GM12878 (cell line): Measurements from ENCODE around the gene USP28. TPM values are rescaled to one million over a fixed set of nuclear protein-coding genes. Genes with fewer than 3 reads are reported as not detected.

Experiments used
- ATAC-seq: fragments of 200-7000 bp; cut with Tn5 transposase; 3 replicates; pipeline ENCODE4 v1.9.1; 2020; ENCODE audit warnings: mild to moderate bottlenecking, moderate library complexity
- BruUV-seq: library from RNA; stranded (reverse); fragments of 400-500 nt; replicated peaks from 2 replicates; lab custom pipeline; 2021; lab: Mats Ljungman, UMichigan
- CTCF ChIA-PET: fragments of 300-600 bp; sonication (Branson Sonifier 250); formaldehyde crosslinking; extraction: SDS; loops from one replicate; lab custom pipeline; 2021; ENCODE audit warnings: inconsistent platforms; lab: Yijun Ruan, JAX
- POLR2A ChIA-PET: fragments of 350-600 bp; formaldehyde crosslinking; extraction: SDS; loops from one replicate; lab custom pipeline; 2021; ENCODE audit warnings: inconsistent platforms; lab: Charles Lee
- RAD21 ChIA-PET: fragments of 300-600 bp; sonication (Branson Sonifier 250); formaldehyde crosslinking; loops from one replicate; lab custom pipeline; 2023; ENCODE audit warnings: antibody characterized with exemption; ENCODE audit not compliant: unreplicated experiment; lab: Charles Lee
- SMC1A ChIA-PET: fragments of 300-600 bp; sonication (Branson Sonifier 250); formaldehyde crosslinking; loops from one replicate; lab custom pipeline; 2023; ENCODE audit not compliant: unreplicated experiment, uncharacterized antibody; lab: Charles Lee
- DNase-seq: peaks from one replicate; pipeline ENCODE4 v3.0.0-alpha.2; 2011; ENCODE audit warnings: low read depth, low spot score
- FAIRE-seq: peaks from 3 replicates; lab custom pipeline; 2011; peaks lifted over from hg19 to GRCh38; lab: Jason Lieb, UNC
- H2AFZ ChIP-seq: 2 replicates; pipeline ENCODE4 v1.6.0; 2011; ENCODE audit warnings: low read depth, low read length, control low read depth; ENCODE audit not compliant: control insufficient read depth
- H3K27ac ChIP-seq: 2 replicates; pipeline ENCODE4 v1.5.1; 2011; ENCODE audit warnings: control low read depth; ENCODE audit not compliant: control insufficient read depth, insufficient read depth
- H3K27me3 ChIP-seq, 2 experiments: replicated peaks in 1 of 2; 2 replicates each; pipeline versions ENCODE4 v1.6.0 to v1.6.1; 2011; ENCODE audit warnings: low read length in 1 of 2; ENCODE audit not compliant: control insufficient read depth in 2 of 2, insufficient read depth in 2 of 2
- H3K36me3 ChIP-seq, 2 experiments: 2 replicates each; pipeline ENCODE4 v1.5.1; 2011; ENCODE audit warnings: low read length in 1 of 2; ENCODE audit not compliant: control insufficient read depth in 2 of 2, insufficient read depth in 2 of 2
- H3K4me1 ChIP-seq: 2 replicates; pipeline ENCODE4 v1.6.1; 2011; ENCODE audit warnings: mild to moderate bottlenecking, low read length, moderate library complexity, mixed read lengths; ENCODE audit not compliant: control insufficient read depth, insufficient read depth
- H3K4me2 ChIP-seq: 2 replicates; pipeline ENCODE4 v1.6.0; 2011; ENCODE audit warnings: control low read depth; ENCODE audit not compliant: control insufficient read depth, insufficient read depth
- H3K4me3 ChIP-seq: fragments of 200-600 bp; sonication (generic); 2 replicates; pipeline ENCODE4 v1.5.1; 2016
- H3K79me2 ChIP-seq: 2 replicates; pipeline ENCODE4 v1.6.0; 2011; ENCODE audit warnings: low read length; ENCODE audit not compliant: control insufficient read depth, insufficient read depth
- H3K9ac ChIP-seq: 2 replicates; pipeline ENCODE4 v1.8.0; 2011; ENCODE audit warnings: low read length, control low read depth, mixed read lengths; ENCODE audit not compliant: control insufficient read depth, insufficient read depth
- H3K9me3 ChIP-seq: replicated peaks from 3 replicates; pipeline ENCODE4 v1.5.1; 2011; ENCODE audit warnings: mild to moderate bottlenecking, low read length; ENCODE audit not compliant: control insufficient read depth, insufficient read depth
- H4K20me1 ChIP-seq: 2 replicates; pipeline ENCODE4 v1.6.0; 2011; ENCODE audit not compliant: control insufficient read depth, insufficient read depth
- BMI1 ChIP-seq: fragments of 450-650 bp; IDR thresholded peaks from 2 replicates; pipeline ENCODE4 v1.6.1; 2016; ENCODE audit warnings: mild to moderate bottlenecking, moderate library complexity, borderline replicate concordance
- CHD1 ChIP-seq: IDR thresholded peaks from 2 replicates; pipeline ENCODE4 v1.6.1; 2012; ENCODE audit warnings: low read depth, low read length, improper control_type of control experiment
- EZH2 ChIP-seq: IDR thresholded peaks from 2 replicates; pipeline ENCODE4 v1.6.1; 2012; ENCODE audit warnings: low read depth, mild to moderate bottlenecking, control low read depth, inconsistent platforms, low read length, borderline replicate concordance; ENCODE audit not compliant: control insufficient read depth
- LARP7 ChIP-seq: fragments of 450-650 bp; IDR thresholded peaks from 2 replicates; pipeline ENCODE4 v1.6.1; 2017; ENCODE audit warnings: mild to moderate bottlenecking
- MEF2B ChIP-seq: fragments of 450-650 bp; IDR thresholded peaks from 2 replicates; pipeline ENCODE4 v1.6.1; 2018; ENCODE audit warnings: mild to moderate bottlenecking, moderate library complexity; ENCODE audit not compliant: partially characterized antibody, poor library complexity, severe bottlenecking
- MTA2 ChIP-seq: fragments of 450-650 bp; IDR thresholded peaks from 2 replicates; pipeline ENCODE4 v1.6.1; 2016; ENCODE audit warnings: low read depth, mild to moderate bottlenecking, moderate library complexity
- NR2C2 ChIP-seq: IDR thresholded peaks from 2 replicates; pipeline ENCODE4 v1.6.1; 2011; ENCODE audit warnings: borderline replicate concordance, low read depth; ENCODE audit not compliant: control insufficient read depth, insufficient read length
- PAX5 ChIP-seq: IDR thresholded peaks from 2 replicates; pipeline ENCODE4 v1.6.1; 2011; ENCODE audit warnings: low read depth, low read length, borderline replicate concordance
- PML ChIP-seq: IDR thresholded peaks from 2 replicates; pipeline ENCODE4 v1.6.1; 2012; ENCODE audit warnings: low read length, inconsistent platforms
- SMAD1 ChIP-seq: fragments of 450-650 bp; IDR thresholded peaks from 2 replicates; pipeline ENCODE4 v1.6.1; 2018; ENCODE audit warnings: mild to moderate bottlenecking, low read depth; ENCODE audit not compliant: partially characterized antibody
- SMARCA5 ChIP-seq: fragments of 450-650 bp; IDR thresholded peaks from 2 replicates; pipeline ENCODE4 v1.6.1; 2017; ENCODE audit warnings: mild to moderate bottlenecking
- ZBED1 ChIP-seq: IDR thresholded peaks from 2 replicates; pipeline ENCODE4 v1.6.1; 2016; ENCODE audit warnings: borderline replicate concordance
- ZSCAN29 ChIP-seq: fragments of 450-650 bp; IDR thresholded peaks from 2 replicates; pipeline ENCODE4 v1.6.1; 2017; ENCODE audit warnings: mild to moderate bottlenecking, moderate library complexity
- WGBS: methylation state at CpG from one replicate; pipeline ENCODE4 v1.1.6; 2016; ENCODE audit warnings: low lambda C conversion rate; ENCODE audit not compliant: insufficient replicate concordance, insufficient coverage; ENCODE audit errors: missing lambda C conversion rate; 5-methylcytosine and 5-hydroxymethylcytosine counted together
- in situ Hi-C: fragments of 300-500 bp; cut with MboI; formaldehyde crosslinking; loops from 9 replicates; pipeline ENCODE4 v1.14.3; 2018; ENCODE audit warnings: mixed read lengths
- intact Hi-C: fragments of 100-400 bp; cut with micrococcal nuclease; formaldehyde crosslinking; loops from one replicate; pipeline ENCODE4 v1.14.2; 2022; ENCODE audit not compliant: unreplicated experiment
- polyA plus RNA-seq, 11 experiments: library from polyadenylated mRNA; depleted of rRNA in 4 of 11; unstranded in 6 of 11; stranded (reverse) in 5 of 11; fragments of >200 nt; fragmentation: Nextera tagmentation in 4 of 11; fragmentation: Illumina TruSeq in 1 of 11; extraction: Ambion mirVana in 4 of 11; extraction: Trizol in 1 of 11; gene quantifications; 1 replicate in 1 of 11; 2 replicates in 10 of 11; pipeline versions ENCODE4 v1.2.1 to v1.2.3, GENCODE V29; 2011 to 2016; ENCODE audit warnings: inconsistent platforms in 2 of 11, missing spikeins in 2 of 11, low read depth in 1 of 11
- total RNA-seq, 4 experiments: library from RNA; depleted of rRNA in 3 of 4; stranded (reverse); fragments of >200 nt in 3 of 4; fragmentation: Illumina TruSeq in 1 of 4; extraction: Trizol in 1 of 4; gene quantifications; 2 replicates each; pipeline versions ENCODE4 v1.2.1 to v1.2.3, GENCODE V29; 2013 to 2021
- TF ChIP-seq, protein P1 (sequence below): fragments of 450-650 bp; IDR thresholded peaks from 2 replicates; pipeline ENCODE4 v1.6.1; 2017; ENCODE audit warnings: borderline replicate concordance
- TF ChIP-seq, protein P2 (sequence below): IDR thresholded peaks from 2 replicates; pipeline ENCODE4 v1.6.1; 2012; ENCODE audit warnings: mild to moderate bottlenecking, low read depth, low read length

Gene USP28
- total and polyA plus RNA-seq, 10 of the 15 experiments (the other 5 are each of a cell fraction or from before 2014, with no cell fraction given) = 2.8 to 60.4 (median 24.1) TPM

DNA sequence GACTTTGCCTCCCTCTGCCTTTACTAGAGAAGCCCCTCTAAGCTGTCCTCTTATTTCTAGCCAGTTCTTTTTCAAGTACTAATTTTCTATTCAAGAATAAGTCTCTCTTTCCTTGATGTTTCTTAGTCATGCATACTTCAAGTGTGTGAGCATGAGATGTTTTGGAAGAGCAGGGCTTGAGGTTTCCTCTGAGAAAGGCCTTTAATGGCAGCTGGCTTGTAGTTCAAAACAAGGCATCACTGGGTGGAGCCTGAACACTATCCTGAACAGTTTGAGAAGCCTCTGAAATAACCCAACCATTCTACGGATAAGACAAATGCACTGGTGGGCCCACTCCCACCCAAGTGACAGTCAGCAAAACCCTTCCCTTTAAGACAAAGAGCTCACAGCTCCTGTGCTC, 58.2 kb downstream of the USP28 start:
- no peak for DNase-seq
- no peak for TF ChIP-seq SMARCA5
- no peak for TF ChIP-seq MEF2B
- TF ChIP-seq CHD1 = no peak
- TF ChIP-seq BMI1 = no peak
- no peak for TF ChIP-seq EZH2
- SMC1A ChIA-PET = interaction anchor here (0.6 to 1.4 kb wide), 2 partner anchors 10 to 79 kb away, joined by 3 to 4 read pairs; no protein-coding TSS in a partner anchor
- RAD21 ChIA-PET = no interaction called here
- POLR2A ChIA-PET = no interaction called here
- Histone ChIP-seq H3K27me3 (no peaks in the 10 kb centered on the region), H3K9me3 (no peaks in the 10 kb centered on the region), H3K79me2 (no peaks in the 10 kb centered on the region), H3K36me3 (peaks cover 0 to 24% of the 10 kb centered on the region in 2 experiments; a peak in 3 of 4 replicates), H2AFZ (no peak overlapping the region), H3K4me1 (no peaks in the 10 kb centered on the region), H3K4me3 (no peak overlapping the region), H3K27ac (no peak overlapping the region), H4K20me1 (no peaks in the 10 kb centered on the region), H3K9ac (no peak overlapping the region), H3K4me2 (no peak overlapping the region)
- in situ Hi-C loops = no loop called here
- 82% methylated on average over 1 of the region's 1 CpG for WGBS
- no peak for ATAC-seq
- FAIRE-seq = no peak
- CTCF ChIA-PET = interaction anchor here (1.1 to 1.5 kb wide), 2 partner anchors 11 to 79 kb away, joined by 3 to 7 read pairs; no protein-coding TSS in a partner anchor
- no TSS peak for BruUV-seq
- intact Hi-C loops = no loop called here

DNA sequence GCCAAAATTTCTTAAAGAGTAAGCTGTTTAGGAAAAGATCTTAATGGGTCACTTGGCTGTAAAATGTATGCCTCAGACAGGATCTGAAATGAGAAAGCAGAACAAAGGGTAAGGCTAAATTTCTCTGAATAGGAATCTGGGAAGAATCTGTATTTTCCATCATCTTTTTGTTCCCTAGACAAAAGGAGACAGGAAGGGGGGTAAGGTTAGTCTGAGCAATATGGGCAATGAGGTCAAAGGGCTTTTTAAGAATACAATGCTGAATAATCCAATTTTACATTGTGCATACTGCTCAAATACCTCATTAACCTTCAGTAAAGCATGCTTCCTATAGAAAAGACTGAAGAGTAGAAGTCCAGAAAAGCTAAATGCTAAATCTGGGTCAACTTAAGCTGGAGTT, 61.2 kb downstream of the USP28 start:
- POLR2A ChIA-PET = no interaction called here
- Histone ChIP-seq H2AFZ (no peak overlapping the region), H3K9me3 (no peaks in the 10 kb centered on the region), H3K27me3 (no peaks in the 10 kb centered on the region), H3K4me2 (no peak overlapping the region), H3K79me2 (no peaks in the 10 kb centered on the region), H3K4me3 (no peak overlapping the region), H3K36me3 (peaks cover 0 to 23% of the 10 kb centered on the region in 2 experiments; a peak in 3 of 4 replicates), H3K27ac (no peak overlapping the region), H3K9ac (no peak overlapping the region), H3K4me1 (no peaks in the 10 kb centered on the region), H4K20me1 (no peaks in the 10 kb centered on the region)
- BruUV-seq = no TSS peak
- in situ Hi-C loops (no loop called here), intact Hi-C loops (no loop called here)
- no peak for DNase-seq
- ATAC-seq = no peak
- no peak for FAIRE-seq
- SMC1A ChIA-PET = no interaction called here
- RAD21 ChIA-PET = no interaction called here
- CTCF ChIA-PET = interaction anchor here (0.9 to 1.9 kb wide), 6 partner anchors 10 to 93 kb away, joined by 3 to 7 read pairs (median 4); no protein-coding TSS in a partner anchor
- TF ChIP-seq NR2C2 (no peak), ZSCAN29 (no peak), MTA2 (no peak), PML (no peak), PAX5 (no peak), LARP7 (no peak), SMARCA5 (no peak), ZBED1 (no peak), SMAD1 (no peak)
- TF ChIP-seq, protein P1, sequence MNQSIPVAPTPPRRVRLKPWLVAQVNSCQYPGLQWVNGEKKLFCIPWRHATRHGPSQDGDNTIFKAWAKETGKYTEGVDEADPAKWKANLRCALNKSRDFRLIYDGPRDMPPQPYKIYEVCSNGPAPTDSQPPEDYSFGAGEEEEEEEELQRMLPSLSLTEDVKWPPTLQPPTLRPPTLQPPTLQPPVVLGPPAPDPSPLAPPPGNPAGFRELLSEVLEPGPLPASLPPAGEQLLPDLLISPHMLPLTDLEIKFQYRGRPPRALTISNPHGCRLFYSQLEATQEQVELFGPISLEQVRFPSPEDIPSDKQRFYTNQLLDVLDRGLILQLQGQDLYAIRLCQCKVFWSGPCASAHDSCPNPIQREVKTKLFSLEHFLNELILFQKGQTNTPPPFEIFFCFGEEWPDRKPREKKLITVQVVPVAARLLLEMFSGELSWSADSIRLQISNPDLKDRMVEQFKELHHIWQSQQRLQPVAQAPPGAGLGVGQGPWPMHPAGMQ = no peak
- TF ChIP-seq, protein P2, sequence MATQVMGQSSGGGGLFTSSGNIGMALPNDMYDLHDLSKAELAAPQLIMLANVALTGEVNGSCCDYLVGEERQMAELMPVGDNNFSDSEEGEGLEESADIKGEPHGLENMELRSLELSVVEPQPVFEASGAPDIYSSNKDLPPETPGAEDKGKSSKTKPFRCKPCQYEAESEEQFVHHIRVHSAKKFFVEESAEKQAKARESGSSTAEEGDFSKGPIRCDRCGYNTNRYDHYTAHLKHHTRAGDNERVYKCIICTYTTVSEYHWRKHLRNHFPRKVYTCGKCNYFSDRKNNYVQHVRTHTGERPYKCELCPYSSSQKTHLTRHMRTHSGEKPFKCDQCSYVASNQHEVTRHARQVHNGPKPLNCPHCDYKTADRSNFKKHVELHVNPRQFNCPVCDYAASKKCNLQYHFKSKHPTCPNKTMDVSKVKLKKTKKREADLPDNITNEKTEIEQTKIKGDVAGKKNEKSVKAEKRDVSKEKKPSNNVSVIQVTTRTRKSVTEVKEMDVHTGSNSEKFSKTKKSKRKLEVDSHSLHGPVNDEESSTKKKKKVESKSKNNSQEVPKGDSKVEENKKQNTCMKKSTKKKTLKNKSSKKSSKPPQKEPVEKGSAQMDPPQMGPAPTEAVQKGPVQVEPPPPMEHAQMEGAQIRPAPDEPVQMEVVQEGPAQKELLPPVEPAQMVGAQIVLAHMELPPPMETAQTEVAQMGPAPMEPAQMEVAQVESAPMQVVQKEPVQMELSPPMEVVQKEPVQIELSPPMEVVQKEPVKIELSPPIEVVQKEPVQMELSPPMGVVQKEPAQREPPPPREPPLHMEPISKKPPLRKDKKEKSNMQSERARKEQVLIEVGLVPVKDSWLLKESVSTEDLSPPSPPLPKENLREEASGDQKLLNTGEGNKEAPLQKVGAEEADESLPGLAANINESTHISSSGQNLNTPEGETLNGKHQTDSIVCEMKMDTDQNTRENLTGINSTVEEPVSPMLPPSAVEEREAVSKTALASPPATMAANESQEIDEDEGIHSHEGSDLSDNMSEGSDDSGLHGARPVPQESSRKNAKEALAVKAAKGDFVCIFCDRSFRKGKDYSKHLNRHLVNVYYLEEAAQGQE = no peak
